Measurements from ENCODE around the gene ITGAX.

The ITGAX gene

GRCh38 chr16:31403590-31404352 is 48.8 kb downstream of the ITGAX start:
- CTCF ChIA-PET = interaction anchor here (1.0 to 1.2 kb wide), 2 partner anchors 11 to 20 kb away, joined by 3 read pairs; no protein-coding TSS in a partner anchor

GRCh38 chr16:31404353-31405064 is 49.5 kb downstream of the ITGAX start:
- ChIA-PET POLR2A (interaction anchor here (0.6 kb wide), 1 partner anchor 77 kb away, joined by 3 read pairs; no protein-coding TSS in a partner anchor), CTCF (interaction anchor here (1.0 kb wide), 1 partner anchor 21 kb away, joined by 3 read pairs; no protein-coding TSS in a partner anchor)
- TF ChIP-seq, protein P1, sequence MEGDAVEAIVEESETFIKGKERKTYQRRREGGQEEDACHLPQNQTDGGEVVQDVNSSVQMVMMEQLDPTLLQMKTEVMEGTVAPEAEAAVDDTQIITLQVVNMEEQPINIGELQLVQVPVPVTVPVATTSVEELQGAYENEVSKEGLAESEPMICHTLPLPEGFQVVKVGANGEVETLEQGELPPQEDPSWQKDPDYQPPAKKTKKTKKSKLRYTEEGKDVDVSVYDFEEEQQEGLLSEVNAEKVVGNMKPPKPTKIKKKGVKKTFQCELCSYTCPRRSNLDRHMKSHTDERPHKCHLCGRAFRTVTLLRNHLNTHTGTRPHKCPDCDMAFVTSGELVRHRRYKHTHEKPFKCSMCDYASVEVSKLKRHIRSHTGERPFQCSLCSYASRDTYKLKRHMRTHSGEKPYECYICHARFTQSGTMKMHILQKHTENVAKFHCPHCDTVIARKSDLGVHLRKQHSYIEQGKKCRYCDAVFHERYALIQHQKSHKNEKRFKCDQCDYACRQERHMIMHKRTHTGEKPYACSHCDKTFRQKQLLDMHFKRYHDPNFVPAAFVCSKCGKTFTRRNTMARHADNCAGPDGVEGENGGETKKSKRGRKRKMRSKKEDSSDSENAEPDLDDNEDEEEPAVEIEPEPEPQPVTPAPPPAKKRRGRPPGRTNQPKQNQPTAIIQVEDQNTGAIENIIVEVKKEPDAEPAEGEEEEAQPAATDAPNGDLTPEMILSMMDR (IDR thresholded peaks at IDR 0.05; ENCODE audit: control extremely low read depth, extremely low read depth, low read depth, missing control alignments) = no peak
- no peak for DNase-seq (ENCODE audit: extremely low spot score)

More at GRCh38 chr16:31403590-31404352, 48.8 kb downstream of the ITGAX start:
- TF ChIP-seq, protein P1 (IDR thresholded peaks at IDR 0.05; ENCODE audit: control extremely low read depth, extremely low read depth, low read depth, missing control alignments) = no peak
- DNase-seq (ENCODE audit: extremely low spot score) = no peak
- POLR2A ChIA-PET = interaction anchor here (0.6 kb wide), 1 partner anchor 76 kb away, joined by 3 read pairs; no protein-coding TSS in a partner anchor

- TF ChIP-seq, protein P1 (IDR thresholded peaks at IDR 0.05; ENCODE audit: control extremely low read depth, extremely low read depth, low read depth, missing control alignments) = no peak
- ChIA-PET POLR2A (no interaction called here), CTCF (no interaction called here)
- DNase-seq (ENCODE audit: extremely low spot score) = no peak
Observed at GRCh38 chr16:31407406-31407805, 52.4 kb downstream of the ITGAX start.

DNA sequence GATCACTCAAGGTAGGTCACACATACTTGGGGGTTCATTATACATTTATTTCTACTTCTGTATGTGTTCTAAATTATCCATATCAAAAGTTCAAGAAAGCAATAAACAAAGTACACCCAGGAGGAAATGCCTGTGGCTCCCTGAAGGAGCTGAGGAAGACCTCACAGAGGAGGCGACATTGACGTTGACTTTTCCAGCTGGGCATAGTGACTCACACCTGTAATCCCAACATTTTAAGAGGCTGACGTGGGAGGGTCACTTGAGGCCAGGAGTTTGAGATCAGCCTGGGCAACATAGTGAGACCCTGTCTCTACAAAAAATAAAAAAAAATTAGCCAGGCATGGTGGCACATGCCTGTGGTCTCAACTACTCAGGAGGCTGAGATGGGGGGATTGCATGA is 54.5 kb downstream of the ITGAX start:
- no peak for DNase-seq (ENCODE audit: extremely low spot score)
- TF ChIP-seq, protein P1 (IDR thresholded peaks at IDR 0.05; ENCODE audit: control extremely low read depth, extremely low read depth, low read depth, missing control alignments) = no peak
- POLR2A ChIA-PET = no interaction called here
- CTCF ChIA-PET = no interaction called here

GRCh38 chr16:31410082-31410481 is 55.1 kb downstream of the ITGAX start:
- DNase-seq (ENCODE audit: extremely low spot score) = no peak
- POLR2A ChIA-PET = no interaction called here
- TF ChIP-seq, protein P1 (IDR thresholded peaks at IDR 0.05; ENCODE audit: control extremely low read depth, extremely low read depth, low read depth, missing control alignments) = no peak
- CTCF ChIA-PET = no interaction called here

GRCh38 chr16:31411024-31411844 is 56.3 kb downstream of the ITGAX start:
- DNase-seq (ENCODE audit: extremely low spot score) = no peak
- TF ChIP-seq, protein P1 (IDR thresholded peaks at IDR 0.05; ENCODE audit: control extremely low read depth, extremely low read depth, low read depth, missing control alignments) = no peak
- POLR2A ChIA-PET = no interaction called here
- CTCF ChIA-PET = interaction anchor here (1.0 kb wide), 1 partner anchor 30 kb away, joined by 3 read pairs; no protein-coding TSS in a partner anchor

All from GM10248 (cell line).